ENCODE data around the gene CELF1.

Gene CELF1

DNA sequence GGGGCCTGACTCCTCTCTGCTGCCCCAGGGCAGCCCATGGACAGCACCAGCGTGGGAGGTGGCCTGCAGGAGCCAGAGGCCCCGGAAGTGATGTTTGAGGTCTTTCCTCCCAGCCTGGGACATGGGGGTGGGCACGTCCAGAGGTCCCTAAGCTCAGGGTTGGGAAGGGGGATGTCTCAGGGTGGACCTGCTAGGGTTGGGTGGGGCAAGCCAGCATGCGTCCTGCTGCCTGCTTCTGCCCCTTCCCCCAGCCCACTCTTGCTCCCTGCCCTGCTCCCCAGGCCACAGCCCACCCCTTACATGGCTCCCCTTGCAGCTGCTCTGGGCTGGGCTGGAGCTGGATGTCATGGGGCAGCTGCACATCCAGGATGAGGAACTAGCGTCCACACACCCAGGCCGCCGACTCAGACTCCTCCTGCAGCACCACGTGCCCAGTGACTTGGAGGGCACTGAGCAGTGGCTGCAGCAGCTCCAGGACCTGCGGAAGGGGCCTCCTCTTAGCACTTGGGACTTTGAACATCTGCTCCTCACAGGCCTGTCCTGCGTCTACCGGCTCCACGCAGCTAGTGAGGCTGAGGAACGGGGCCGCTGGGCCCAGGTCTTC lies 34.9 kb upstream of the CELF1 start:
- H2BK12ac ChIP-seq (ENCODE audit: low read length in 2 of 2): no peak overlapping the region
- 88% methylated on average over 14 of the region's 14 CpGs for WGBS
- H4K8ac ChIP-seq (ENCODE audit: low read length): no peak overlapping the region
- H2BK120ac ChIP-seq (ENCODE audit: low read depth, low read length): no peak overlapping the region
- H3K18ac ChIP-seq (ENCODE audit: low read depth in 1 of 2, low read length in 2 of 2): no peak overlapping the region
- H3K27me3 ChIP-seq (ENCODE audit: control insufficient read depth in 1 of 2, insufficient read depth in 1 of 2, low read length in 2 of 2): peaks cover 8 to 13% of the 10 kb centered on the region in 2 experiments
- H2AFZ ChIP-seq (ENCODE audit: low read depth, low read length): no peak overlapping the region
- peak overlapping the region in 1 of 2 experiments; percentile 47 for H3K4me3 ChIP-seq (ENCODE audit: insufficient read depth in 1 of 2, low read depth in 1 of 2, low read length in 2 of 2)
- no peak overlapping the region for H3K27ac ChIP-seq (ENCODE audit: low read length, poor library complexity, severe bottlenecking)
- no peak overlapping the region for H3K23ac ChIP-seq (ENCODE audit: low read length in 2 of 2)
- no peak overlapping the region for H3K9ac ChIP-seq (ENCODE audit: low read length)
- DNase-seq: no peak
- no peak overlapping the region for H2BK5ac ChIP-seq (ENCODE audit: low read depth, low read length, poor library complexity, severe bottlenecking)
- H3K4me2 ChIP-seq (ENCODE audit: low read length, poor library complexity, severe bottlenecking): no peak overlapping the region
- no peak overlapping the region for H3K14ac ChIP-seq (ENCODE audit: low read length in 2 of 2)
- no peaks in the 10 kb centered on the region for H3K9me3 ChIP-seq (ENCODE audit: control insufficient read depth, low read length)
- no peak overlapping the region for H3K4ac ChIP-seq (ENCODE audit: low read depth in 1 of 2, low read length in 2 of 2)
- no peaks in the 10 kb centered on the region for H3K79me1 ChIP-seq (replicated peaks; ENCODE audit: low read length, poor library complexity, severe bottlenecking)
- no peak overlapping the region for H2AK5ac ChIP-seq (ENCODE audit: low read length, severe bottlenecking)
- H4K91ac ChIP-seq (ENCODE audit: low read length): no peak overlapping the region
- H3K36me3 ChIP-seq (ENCODE audit: control insufficient read depth in 1 of 2, insufficient read depth in 2 of 2, low read depth in 1 of 2, low read length in 2 of 2): peaks cover 23 to 39% of the 10 kb centered on the region in 2 experiments
- H2BK15ac ChIP-seq (ENCODE audit: low read depth, poor library complexity, severe bottlenecking): no peak overlapping the region
- H3K4me1 ChIP-seq (ENCODE audit: control insufficient read depth, insufficient read depth, low read depth, low read length): peaks cover 8% of the 10 kb centered on the region

DNA sequence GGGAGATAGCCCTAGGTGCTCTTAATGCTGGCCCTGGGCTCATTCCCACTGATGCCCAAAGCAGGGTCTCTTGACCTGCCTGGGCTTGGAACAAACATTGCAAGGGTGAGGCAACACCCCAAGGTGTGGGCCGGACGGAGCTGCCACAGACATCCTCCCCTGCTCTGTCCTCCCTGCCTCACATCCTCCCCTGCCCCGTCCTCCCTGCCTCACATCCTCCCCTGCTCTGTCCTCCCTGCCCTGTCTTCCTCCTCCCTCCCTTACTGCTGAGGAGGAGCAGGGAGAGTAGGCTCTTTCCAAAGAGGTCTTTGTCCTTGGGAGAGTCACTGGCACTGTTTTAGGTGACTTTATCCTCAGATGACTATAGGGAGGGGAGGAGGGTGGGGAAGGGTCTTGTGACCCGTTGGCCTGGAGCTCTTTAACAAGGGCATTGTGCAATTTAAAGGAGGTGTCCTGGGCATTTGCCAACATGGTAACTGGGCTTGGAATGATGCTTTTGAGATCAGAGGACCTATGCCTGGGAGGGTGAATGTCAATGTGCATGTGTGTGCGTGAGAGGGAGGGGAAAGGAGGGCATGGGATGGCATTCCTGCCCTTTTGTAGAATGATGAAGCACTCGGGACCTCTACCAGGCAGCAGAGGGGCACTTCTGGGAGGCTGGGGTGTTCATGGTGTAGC lies 34.2 kb upstream of the CELF1 start:
- WGBS: 91% methylated on average over 5 of the region's 6 CpGs
- no peak overlapping the region for H3K14ac ChIP-seq (ENCODE audit: low read length in 2 of 2)
- no peak for DNase-seq

DNA sequence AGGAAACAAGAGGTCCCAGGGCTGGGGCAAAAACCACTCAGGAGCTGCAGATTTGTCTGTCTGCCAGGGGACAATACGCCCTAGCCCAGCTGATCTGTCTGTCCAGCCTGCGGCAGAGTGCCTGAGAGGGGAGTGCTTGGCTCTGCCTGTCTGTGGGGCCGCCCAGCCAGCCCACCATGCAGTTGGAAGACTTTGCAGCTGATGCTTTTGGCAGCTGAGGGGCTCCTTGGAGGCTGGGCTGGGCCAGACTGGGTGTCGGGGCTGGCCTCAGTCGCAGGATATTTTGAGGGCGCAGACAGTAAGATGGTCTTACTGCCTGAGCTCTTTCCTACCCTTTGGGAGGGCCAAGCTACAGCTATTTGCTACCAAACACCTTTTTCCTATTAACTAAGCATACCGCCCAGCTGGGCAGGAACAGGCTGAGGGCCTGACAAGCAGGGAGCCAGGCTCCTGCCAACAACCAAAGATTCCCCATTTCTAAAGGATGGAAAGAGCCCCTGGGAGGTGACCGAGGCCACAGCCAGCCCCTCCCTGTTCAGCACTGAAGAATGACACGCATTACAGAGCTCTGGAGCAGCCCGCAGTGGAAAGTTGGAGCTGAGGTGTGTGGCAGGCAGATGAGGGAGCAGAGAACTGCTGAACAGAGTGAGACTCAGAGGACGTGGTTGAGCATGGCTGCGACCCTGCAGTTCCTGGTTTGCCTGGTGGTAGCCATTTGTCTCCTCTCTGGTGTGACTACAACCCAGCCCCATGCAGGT lies 33.3 kb upstream of the CELF1 start, which contains the start of gene FAM180B:
Gene FAM180B, plus strand, starts transcription at position 581 of the 758 bp plus-strand sequence. Its CDS starts 91 bp downstream, at position 672.
- Histone ChIP-seq H3K9me3 (ENCODE audit: control insufficient read depth, low read length) (no peaks in the 10 kb centered on the region), H3K36me3 (ENCODE audit: control insufficient read depth in 1 of 2, insufficient read depth in 2 of 2, low read depth in 1 of 2, low read length in 2 of 2) (peaks cover 39 to 51% of the 10 kb centered on the region in 2 experiments), H3K27ac (ENCODE audit: low read length, poor library complexity, severe bottlenecking) (no peak within 1 kb of the TSS), H3K27me3 (ENCODE audit: control insufficient read depth in 1 of 2, insufficient read depth in 1 of 2, low read length in 2 of 2) (no peaks in the 10 kb centered on the region), H2BK5ac (ENCODE audit: low read depth, low read length, poor library complexity, severe bottlenecking) (no peak within 1 kb of the TSS), H3K23ac (ENCODE audit: low read length in 2 of 2) (no peak within 1 kb of the TSS), H3K4ac (ENCODE audit: low read depth in 1 of 2, low read length in 2 of 2) (no peak within 1 kb of the TSS), H3K4me3 (ENCODE audit: insufficient read depth in 1 of 2, low read depth in 1 of 2, low read length in 2 of 2) (peak within 1 kb of the TSS in 1 of 2 experiments; percentile 47), H3K4me2 (ENCODE audit: low read length, poor library complexity, severe bottlenecking) (no peak within 1 kb of the TSS), H3K79me1 (replicated peaks; ENCODE audit: low read length, poor library complexity, severe bottlenecking) (peaks cover 6% of the 10 kb centered on the region), H3K14ac (ENCODE audit: low read length in 2 of 2) (no peak within 1 kb of the TSS), H2BK120ac (ENCODE audit: low read depth, low read length) (no peak within 1 kb of the TSS), H2AK5ac (ENCODE audit: low read length, severe bottlenecking) (no peak within 1 kb of the TSS), H2BK12ac (ENCODE audit: low read length in 2 of 2) (peak within 1 kb of the TSS in 1 of 2 experiments; percentile 12), H2AFZ (ENCODE audit: low read depth, low read length) (no peak within 1 kb of the TSS), H4K8ac (ENCODE audit: low read length) (no peak within 1 kb of the TSS), H4K91ac (ENCODE audit: low read length) (no peak within 1 kb of the TSS), H3K18ac (ENCODE audit: low read depth in 1 of 2, low read length in 2 of 2) (no peak within 1 kb of the TSS), H3K9ac (ENCODE audit: low read length) (peak within 1 kb of the TSS; percentile 49), H3K4me1 (ENCODE audit: control insufficient read depth, insufficient read depth, low read depth, low read length) (no peaks in the 10 kb centered on the region), H2BK15ac (ENCODE audit: low read depth, poor library complexity, severe bottlenecking) (no peak within 1 kb of the TSS)
- WGBS: 90% methylated on average over 12 of the region's 12 CpGs
- DNase-seq: no peak

More for the DNA sequence above, 34.2 kb upstream of the CELF1 start:
- Histone ChIP-seq H2BK12ac (ENCODE audit: low read length in 2 of 2) (peak overlapping the region in 1 of 2 experiments; percentile 12), H3K23ac (ENCODE audit: low read length in 2 of 2) (no peak overlapping the region), H3K4ac (ENCODE audit: low read depth in 1 of 2, low read length in 2 of 2) (no peak overlapping the region), H2BK5ac (ENCODE audit: low read depth, low read length, poor library complexity, severe bottlenecking) (no peak overlapping the region), H3K27ac (ENCODE audit: low read length, poor library complexity, severe bottlenecking) (no peak overlapping the region), H3K4me2 (ENCODE audit: low read length, poor library complexity, severe bottlenecking) (no peak overlapping the region), H2BK15ac (ENCODE audit: low read depth, poor library complexity, severe bottlenecking) (no peak overlapping the region), H3K79me1 (replicated peaks; ENCODE audit: low read length, poor library complexity, severe bottlenecking) (peaks cover 2% of the 10 kb centered on the region), H3K18ac (ENCODE audit: low read depth in 1 of 2, low read length in 2 of 2) (no peak overlapping the region), H3K4me1 (ENCODE audit: control insufficient read depth, insufficient read depth, low read depth, low read length) (peaks cover 7% of the 10 kb centered on the region), H4K8ac (ENCODE audit: low read length) (no peak overlapping the region), H3K4me3 (ENCODE audit: insufficient read depth in 1 of 2, low read depth in 1 of 2, low read length in 2 of 2) (peak overlapping the region in 1 of 2 experiments; percentile 47), H2BK120ac (ENCODE audit: low read depth, low read length) (no peak overlapping the region), H2AFZ (ENCODE audit: low read depth, low read length) (no peak overlapping the region), H4K91ac (ENCODE audit: low read length) (no peak overlapping the region), H3K9me3 (ENCODE audit: control insufficient read depth, low read length) (no peaks in the 10 kb centered on the region), H3K36me3 (ENCODE audit: control insufficient read depth in 1 of 2, insufficient read depth in 2 of 2, low read depth in 1 of 2, low read length in 2 of 2) (peaks cover 30 to 46% of the 10 kb centered on the region in 2 experiments), H3K9ac (ENCODE audit: low read length) (peak overlapping the region; percentile 49), H3K27me3 (ENCODE audit: control insufficient read depth in 1 of 2, insufficient read depth in 1 of 2, low read length in 2 of 2) (peaks cover 2 to 7% of the 10 kb centered on the region in 2 experiments), H2AK5ac (ENCODE audit: low read length, severe bottlenecking) (no peak overlapping the region)

DNA sequence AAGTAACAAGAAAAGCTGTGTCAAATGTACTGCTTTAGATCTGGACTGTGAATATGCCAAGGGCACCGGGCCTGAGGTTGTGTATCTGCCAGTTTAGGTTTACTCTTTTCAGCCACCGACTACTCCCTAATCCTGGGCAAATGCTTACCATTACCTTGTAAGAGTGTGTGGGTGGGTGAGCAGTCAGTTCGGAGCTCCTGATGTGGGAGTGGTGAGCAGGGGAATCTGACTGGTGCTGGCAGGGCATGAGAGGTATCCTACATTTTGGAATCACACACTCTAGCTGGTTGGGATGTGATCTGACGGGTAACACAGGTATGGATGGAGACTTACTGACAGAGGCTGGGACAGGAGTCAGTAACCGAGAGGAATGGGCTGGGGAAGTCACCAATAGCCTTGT lies 30.9 kb upstream of the CELF1 start:
- Histone ChIP-seq H3K36me3 (ENCODE audit: control insufficient read depth in 1 of 2, insufficient read depth in 2 of 2, low read depth in 1 of 2, low read length in 2 of 2) (peaks cover 45 to 49% of the 10 kb centered on the region in 2 experiments), H3K9ac (ENCODE audit: low read length) (no peak overlapping the region), H3K14ac (ENCODE audit: low read length in 2 of 2) (no peak overlapping the region), H4K91ac (ENCODE audit: low read length) (no peak overlapping the region), H4K8ac (ENCODE audit: low read length) (no peak overlapping the region), H3K9me3 (ENCODE audit: control insufficient read depth, low read length) (no peaks in the 10 kb centered on the region), H3K27me3 (ENCODE audit: control insufficient read depth in 1 of 2, insufficient read depth in 1 of 2, low read length in 2 of 2) (no peaks in the 10 kb centered on the region), H3K23ac (ENCODE audit: low read length in 2 of 2) (no peak overlapping the region), H2BK5ac (ENCODE audit: low read depth, low read length, poor library complexity, severe bottlenecking) (no peak overlapping the region), H3K4me2 (ENCODE audit: low read length, poor library complexity, severe bottlenecking) (no peak overlapping the region), H3K27ac (ENCODE audit: low read length, poor library complexity, severe bottlenecking) (no peak overlapping the region), H3K79me1 (replicated peaks; ENCODE audit: low read length, poor library complexity, severe bottlenecking) (peaks cover 12% of the 10 kb centered on the region), H2AK5ac (ENCODE audit: low read length, severe bottlenecking) (no peak overlapping the region), H2BK120ac (ENCODE audit: low read depth, low read length) (no peak overlapping the region), H2BK12ac (ENCODE audit: low read length in 2 of 2) (no peak overlapping the region), H3K4me1 (ENCODE audit: control insufficient read depth, insufficient read depth, low read depth, low read length) (peaks cover 2% of the 10 kb centered on the region), H3K4me3 (ENCODE audit: insufficient read depth in 1 of 2, low read depth in 1 of 2, low read length in 2 of 2) (no peak overlapping the region), H2AFZ (ENCODE audit: low read depth, low read length) (no peak overlapping the region), H2BK15ac (ENCODE audit: low read depth, poor library complexity, severe bottlenecking) (no peak overlapping the region), H3K4ac (ENCODE audit: low read depth in 1 of 2, low read length in 2 of 2) (no peak overlapping the region), H3K18ac (ENCODE audit: low read depth in 1 of 2, low read length in 2 of 2) (no peak overlapping the region)
- no peak for DNase-seq
- WGBS: 95% methylated on average over 5 of the region's 5 CpGs

Measured in mesenchymal stem cell (in vitro differentiated cells and primary cell).